ENCODE data around the gene RAB10. TPM values are rescaled to one million over a fixed set of nuclear protein-coding genes. Genes with fewer than 3 reads are reported as not detected.
A peak's percentile ranks its signal among the peaks of the same experiment; 100 is the strongest.

Gene RAB10
- total RNA-seq, 1 experiment from 2014 or later = 167 TPM

DNA sequence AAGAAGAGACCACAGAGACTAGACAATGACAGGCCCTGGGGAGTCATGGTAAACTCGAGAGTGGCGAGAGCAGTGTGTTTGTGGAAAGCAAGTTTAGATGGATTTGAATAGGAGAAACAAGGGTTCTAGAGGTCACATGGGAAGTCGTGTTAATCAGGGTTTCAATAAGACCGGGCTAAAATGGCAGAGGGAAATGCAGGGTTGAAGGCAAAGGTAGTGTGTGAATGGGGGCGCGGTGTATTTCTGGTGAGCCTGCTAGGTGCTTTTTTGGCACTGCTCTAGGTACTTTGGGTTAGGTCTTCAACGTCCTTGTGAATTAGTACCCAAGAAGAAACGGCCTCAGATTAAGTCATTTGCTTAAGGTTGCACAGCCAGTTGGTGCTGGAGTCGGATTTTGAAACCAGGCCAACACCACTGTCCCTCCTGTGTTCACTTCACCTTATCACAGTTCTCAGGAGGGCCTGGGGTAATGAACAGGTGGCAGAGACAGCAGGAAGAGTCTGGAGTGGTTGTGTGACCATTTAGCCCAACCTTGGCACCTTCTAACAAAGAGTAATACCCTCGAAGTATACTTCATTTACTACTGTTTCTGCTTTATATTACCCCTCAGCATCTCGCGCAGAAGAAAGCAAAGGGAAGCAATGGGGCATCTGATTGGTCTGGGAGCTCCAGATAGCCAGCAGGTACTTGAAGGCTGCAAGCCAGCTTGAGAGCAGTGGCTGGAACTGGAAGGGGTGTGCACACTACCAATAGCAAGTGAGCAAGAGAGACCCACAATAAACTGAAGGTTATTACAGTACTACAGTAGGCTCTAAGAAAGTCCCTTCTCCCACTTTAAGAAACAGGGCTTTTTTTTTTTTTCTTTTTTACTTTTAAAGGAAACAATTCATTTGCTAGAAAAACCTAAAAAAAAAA, 105.6 kb downstream of the RAB10 start:
- H2AFZ ChIP-seq (ENCODE audit: low read depth, low read length, poor library complexity, severe bottlenecking) = no peak overlapping the region
- intact Hi-C loops (cut with micrococcal nuclease) = no loop called here
- H3K4me2 ChIP-seq (ENCODE audit: low read length) = no peak overlapping the region
- H3K9ac ChIP-seq (ENCODE audit: low read length) = no peak overlapping the region
- H3K27me3 ChIP-seq (ENCODE audit: insufficient read depth, low read length) = no peaks in the 10 kb centered on the region
- no peak overlapping the region for H3K4me3 ChIP-seq (replicated peaks in 1 of 2; ENCODE audit: low read depth in 1 of 2, low read length in 2 of 2)
- no peaks in the 10 kb centered on the region for H4K20me1 ChIP-seq (ENCODE audit: insufficient read depth)
- H3K9me2 ChIP-seq (ENCODE audit: insufficient read depth) = no peaks in the 10 kb centered on the region
- BruUV-seq (replicated peaks) = TSS peak; percentile 35
- DNase-seq (ENCODE audit: low read depth, low spot score) (no peak), ATAC-seq (peak; percentile 41; the same call in 1 of the 2 replicates)
- no peaks in the 10 kb centered on the region for H3K9me3 ChIP-seq (ENCODE audit: control insufficient read depth in 1 of 2, insufficient read depth in 1 of 2, low read depth in 1 of 2, low read length in 2 of 2)
- H3K36me3 ChIP-seq (ENCODE audit: control insufficient read depth in 1 of 2, insufficient read depth in 2 of 2, low read length in 2 of 2) = peaks cover 5 to 8% of the 10 kb centered on the region in 2 experiments; a peak in 2 of 4 replicates
- no peaks in the 10 kb centered on the region for H3K79me2 ChIP-seq (ENCODE audit: insufficient read depth, low read length)
- ChIA-PET CTCF (interaction anchor here (1.6 kb wide), 1 partner anchor 188 kb away, joined by 4 read pairs; no protein-coding TSS in a partner anchor), POLR2A (no interaction called here), RAD21 (ENCODE audit: low non-redundant PET in 1 of 2, low total read pairs in 2 of 2, uncharacterized antibody in 2 of 2, unreplicated experiment in 2 of 2) (no interaction called here)
- no peak for TF ChIP-seq SRF (IDR thresholded peaks at IDR 0.05; ENCODE audit: low read depth)
- TF ChIP-seq CEBPB (IDR thresholded peaks at IDR 0.05; ENCODE audit: low read depth) = no peak
- TF ChIP-seq, protein P1, sequence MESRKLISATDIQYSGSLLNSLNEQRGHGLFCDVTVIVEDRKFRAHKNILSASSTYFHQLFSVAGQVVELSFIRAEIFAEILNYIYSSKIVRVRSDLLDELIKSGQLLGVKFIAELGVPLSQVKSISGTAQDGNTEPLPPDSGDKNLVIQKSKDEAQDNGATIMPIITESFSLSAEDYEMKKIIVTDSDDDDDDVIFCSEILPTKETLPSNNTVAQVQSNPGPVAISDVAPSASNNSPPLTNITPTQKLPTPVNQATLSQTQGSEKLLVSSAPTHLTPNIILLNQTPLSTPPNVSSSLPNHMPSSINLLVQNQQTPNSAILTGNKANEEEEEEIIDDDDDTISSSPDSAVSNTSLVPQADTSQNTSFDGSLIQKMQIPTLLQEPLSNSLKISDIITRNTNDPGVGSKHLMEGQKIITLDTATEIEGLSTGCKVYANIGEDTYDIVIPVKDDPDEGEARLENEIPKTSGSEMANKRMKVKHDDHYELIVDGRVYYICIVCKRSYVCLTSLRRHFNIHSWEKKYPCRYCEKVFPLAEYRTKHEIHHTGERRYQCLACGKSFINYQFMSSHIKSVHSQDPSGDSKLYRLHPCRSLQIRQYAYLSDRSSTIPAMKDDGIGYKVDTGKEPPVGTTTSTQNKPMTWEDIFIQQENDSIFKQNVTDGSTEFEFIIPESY (IDR thresholded peaks at IDR 0.05; ENCODE audit: extremely low read depth, insufficient replicate concordance, low read length) = no peak
- TF ChIP-seq SIN3A (IDR thresholded peaks at IDR 0.05; ENCODE audit: low read depth) = no peak
- peak; percentile 37; the same call in 1 of the 2 replicates for TF ChIP-seq POLR2AphosphoS5 (IDR thresholded peaks at IDR 0.05; ENCODE audit: low read depth, low read length)
- no peak for TF ChIP-seq CBX3 (IDR thresholded peaks at IDR 0.05; ENCODE audit: low read depth)
- H3K27ac ChIP-seq (ENCODE audit: low read depth, low read length) = no peak overlapping the region
- H3K4me1 ChIP-seq (ENCODE audit: control insufficient read depth in 1 of 2, insufficient read depth in 2 of 2, low read length in 2 of 2) = peaks cover 3% of the 10 kb centered on the region in 2 experiments; a peak in 1 of 4 replicates

Measured in HCT116 (cell line).